GM18868 (cell line): ENCODE measurements around the gene YWHAB.
"Not testable (repeated sequence)": the region's sequence is repeated elsewhere in the genome, so short reads cannot be mapped to it uniquely, and the experiment has no call there.

Source experiments
- ATAC-seq: cut with Tn5 transposase; IDR thresholded peaks from one replicate; pipeline ENCODE4 v1.9.1; 2021; ENCODE audit warnings: mild to moderate bottlenecking, moderate library complexity; ENCODE audit not compliant: unreplicated experiment

YWHAB gene

GRCh38 chr20:44885392-44886265, at the start of gene YWHAB:
Gene YWHAB, plus strand, starts transcription at chr20:44885705. Its CDS starts 15,829 bp downstream, at chr20:44901534.
- ATAC-seq: peak; percentile 97

DNA sequence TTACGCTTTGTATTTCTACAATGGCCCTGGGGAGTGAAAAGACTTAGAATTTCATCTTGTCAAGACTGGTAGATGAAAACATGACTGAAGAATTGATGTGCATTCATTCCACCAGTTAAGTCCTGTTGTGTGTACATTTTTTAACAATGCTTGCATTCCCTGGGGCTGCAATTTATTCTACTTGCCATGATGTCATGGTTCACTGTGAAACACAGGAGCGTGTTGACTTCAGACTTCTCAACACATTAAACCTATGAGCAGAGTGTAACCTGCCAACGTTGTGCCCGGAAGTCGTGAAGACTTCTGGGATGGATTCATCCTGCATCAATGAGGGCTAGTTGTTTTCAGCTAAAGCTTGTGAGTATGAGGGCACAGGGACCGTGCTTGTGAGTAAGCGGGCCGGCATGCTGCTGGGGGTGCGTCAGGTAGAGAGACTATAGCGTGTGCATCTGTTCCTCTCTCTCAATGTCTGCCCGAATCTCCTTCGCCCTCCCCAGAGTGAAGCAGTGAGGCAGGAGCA, 48.8 kb upstream of the YWHAB start:
- no peak for ATAC-seq

DNA sequence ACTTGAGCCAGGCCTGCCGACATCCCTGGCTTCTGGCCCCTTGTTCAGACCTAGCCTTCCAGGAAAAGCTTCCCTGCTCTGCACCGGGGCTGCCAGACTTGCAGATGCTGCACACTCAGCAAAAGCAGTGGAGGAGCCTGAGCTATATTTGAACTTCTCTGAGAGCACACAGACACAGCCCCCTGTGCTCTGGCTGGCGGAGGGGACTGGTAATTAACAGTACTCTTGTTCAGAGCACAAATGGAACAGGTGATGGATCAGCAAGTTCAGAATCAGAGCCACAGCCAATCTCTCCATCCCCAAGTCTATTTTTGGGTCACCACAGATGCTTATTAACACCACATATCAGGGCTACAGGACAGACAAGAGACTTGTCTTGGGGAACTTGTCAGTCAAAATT, 47.6 kb upstream of the YWHAB start:
- ATAC-seq: no peak

DNA sequence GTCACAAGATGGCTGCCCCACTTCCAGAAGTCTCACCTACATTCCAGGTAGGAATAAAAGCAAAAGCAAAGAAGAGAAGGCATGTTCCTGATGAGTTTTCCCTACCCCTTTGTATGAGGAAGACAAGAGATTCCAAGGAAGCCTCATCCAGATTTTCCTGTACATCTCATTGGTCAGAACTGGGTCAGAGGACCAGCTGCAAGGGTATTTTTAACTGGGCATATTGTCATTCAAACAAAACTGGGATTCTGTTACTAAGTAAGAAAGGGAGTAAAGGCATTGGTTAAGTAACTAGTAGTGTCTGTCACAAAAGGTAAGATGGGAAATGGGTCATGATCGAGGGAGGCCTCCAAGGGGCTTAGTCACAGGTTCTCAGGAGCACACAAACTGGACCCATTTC, 47.0 kb upstream of the YWHAB start:
- no peak for ATAC-seq

- no peak for ATAC-seq
Measured at GRCh38 chr20:44839481-44839880, 46.0 kb upstream of the YWHAB start.

DNA sequence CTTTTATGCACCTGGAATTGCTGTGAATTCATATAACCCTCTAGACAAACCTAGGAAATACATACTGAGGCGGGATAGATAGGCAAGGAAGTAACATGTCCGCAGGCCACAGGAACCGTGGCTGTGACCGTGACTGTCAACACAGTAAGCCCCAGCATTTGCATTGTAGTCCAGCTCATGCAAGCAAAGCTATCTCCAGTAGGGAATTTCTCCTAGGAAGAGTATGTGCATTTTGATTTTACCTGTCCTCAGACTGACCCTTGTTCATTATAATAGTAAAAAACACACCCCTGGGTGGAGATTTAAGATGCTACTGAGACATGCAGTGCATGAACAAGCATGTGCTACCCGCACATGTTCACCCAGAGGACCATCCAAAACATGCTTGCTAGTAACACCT, 44.7 kb upstream of the YWHAB start:
- no peak for ATAC-seq

DNA sequence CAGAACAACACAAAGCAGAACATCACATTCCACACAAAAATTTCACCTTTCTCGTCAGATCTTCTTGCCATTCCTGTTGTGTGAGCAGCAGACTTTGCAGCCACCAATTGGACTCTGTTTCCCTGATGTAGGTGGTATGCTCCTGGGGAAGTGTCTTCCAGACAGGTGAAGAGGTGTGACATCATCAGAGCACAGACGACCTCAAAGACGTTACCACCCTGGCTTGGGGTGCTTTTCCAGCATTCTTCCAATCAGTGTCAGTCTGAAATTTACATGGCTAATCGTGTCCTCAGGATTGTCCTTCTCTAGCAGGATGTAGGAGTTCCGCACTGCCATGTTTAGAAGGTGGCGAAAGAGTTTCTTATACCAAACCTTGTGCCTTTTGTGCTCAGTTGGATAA, 43.5 kb upstream of the YWHAB start:
- no peak for ATAC-seq

DNA sequence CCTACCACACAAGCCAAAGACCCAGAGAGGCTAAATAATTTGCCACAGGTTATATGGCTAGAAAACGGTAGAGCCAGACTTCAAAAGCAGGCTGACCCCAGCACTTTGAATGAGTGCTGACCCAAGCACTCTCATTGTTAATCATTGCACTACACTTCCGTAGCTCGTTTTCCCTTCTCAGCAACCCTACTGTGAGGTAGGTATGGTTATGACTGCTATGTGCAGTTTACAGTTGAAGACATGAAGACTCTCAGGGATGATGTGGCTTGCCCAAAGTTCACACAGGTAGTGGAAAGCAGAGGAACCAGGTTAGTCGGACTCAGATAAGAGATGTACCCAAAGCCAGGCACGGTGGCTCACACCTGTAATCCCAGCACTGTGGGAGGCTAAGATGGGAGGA, 41.6 kb upstream of the YWHAB start:
- ATAC-seq: no peak

GRCh38 chr20:44848254-44849015, 37.1 kb upstream of the YWHAB start:
- ATAC-seq: no peak

DNA sequence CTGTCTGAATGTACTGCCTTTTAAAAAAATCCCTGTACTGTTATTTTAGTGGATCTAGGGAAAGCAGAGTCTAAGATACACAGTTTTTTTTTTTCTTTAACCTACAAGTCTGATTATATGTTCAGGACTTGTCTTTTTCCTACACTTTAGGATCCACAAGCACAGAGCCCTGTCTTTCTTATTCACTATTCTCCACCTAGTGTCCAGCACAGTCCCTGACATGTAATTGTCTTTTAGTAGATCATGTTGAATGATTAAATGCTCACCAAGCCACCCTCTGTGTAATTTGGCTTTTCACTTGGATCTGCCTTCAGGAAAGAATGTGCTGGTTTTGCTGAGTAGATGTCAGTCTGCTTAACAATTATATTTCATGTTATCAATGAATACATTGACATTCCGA, 35.8 kb upstream of the YWHAB start:
- no peak for ATAC-seq

- ATAC-seq: no peak
Measured at GRCh38 chr20:44850272-44850671, 35.2 kb upstream of the YWHAB start.

GRCh38 chr20:44850837-44851236, 34.7 kb upstream of the YWHAB start:
- ATAC-seq: no peak

DNA sequence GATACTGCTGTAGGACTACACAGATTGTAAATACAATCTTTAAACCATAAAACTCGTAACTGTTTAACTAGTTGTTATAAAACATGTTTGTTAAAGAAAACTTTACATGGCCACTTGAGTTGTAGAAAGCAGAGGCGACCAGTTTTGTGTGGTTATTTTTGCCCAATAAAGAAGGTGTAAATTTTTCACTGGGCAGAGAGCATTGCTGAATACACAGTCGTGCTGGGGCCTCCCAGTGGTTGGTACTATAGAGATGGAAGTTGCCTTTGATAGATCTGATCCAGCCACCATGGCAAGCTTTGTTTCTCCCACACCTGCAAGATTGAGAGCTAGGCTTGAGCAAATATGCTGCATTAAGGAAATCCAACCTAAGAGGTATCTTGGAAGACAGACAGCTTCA, 34.0 kb upstream of the YWHAB start:
- ATAC-seq: no peak

DNA sequence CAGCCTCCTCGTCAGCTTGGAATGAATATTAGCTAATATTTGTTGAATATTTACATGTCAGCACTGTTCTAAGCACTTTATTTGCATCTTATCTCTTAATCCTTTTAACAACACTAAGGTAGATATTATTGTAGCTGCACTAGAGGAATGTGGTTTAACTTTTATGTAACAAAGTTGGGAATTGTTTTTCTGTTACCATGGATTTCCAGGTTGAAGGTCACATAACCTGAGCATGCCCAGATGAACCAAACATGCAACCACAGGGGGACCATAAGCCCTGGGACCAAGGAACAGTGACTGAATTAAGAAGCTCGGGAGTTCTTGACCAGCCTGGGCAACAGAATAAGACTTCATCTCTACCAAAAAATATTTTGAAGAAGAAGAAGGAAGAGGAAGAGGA, 29.1 kb upstream of the YWHAB start:
- ATAC-seq: no peak

- ATAC-seq: no peak
Measured at GRCh38 chr20:44856856-44857448, 28.6 kb upstream of the YWHAB start.

DNA sequence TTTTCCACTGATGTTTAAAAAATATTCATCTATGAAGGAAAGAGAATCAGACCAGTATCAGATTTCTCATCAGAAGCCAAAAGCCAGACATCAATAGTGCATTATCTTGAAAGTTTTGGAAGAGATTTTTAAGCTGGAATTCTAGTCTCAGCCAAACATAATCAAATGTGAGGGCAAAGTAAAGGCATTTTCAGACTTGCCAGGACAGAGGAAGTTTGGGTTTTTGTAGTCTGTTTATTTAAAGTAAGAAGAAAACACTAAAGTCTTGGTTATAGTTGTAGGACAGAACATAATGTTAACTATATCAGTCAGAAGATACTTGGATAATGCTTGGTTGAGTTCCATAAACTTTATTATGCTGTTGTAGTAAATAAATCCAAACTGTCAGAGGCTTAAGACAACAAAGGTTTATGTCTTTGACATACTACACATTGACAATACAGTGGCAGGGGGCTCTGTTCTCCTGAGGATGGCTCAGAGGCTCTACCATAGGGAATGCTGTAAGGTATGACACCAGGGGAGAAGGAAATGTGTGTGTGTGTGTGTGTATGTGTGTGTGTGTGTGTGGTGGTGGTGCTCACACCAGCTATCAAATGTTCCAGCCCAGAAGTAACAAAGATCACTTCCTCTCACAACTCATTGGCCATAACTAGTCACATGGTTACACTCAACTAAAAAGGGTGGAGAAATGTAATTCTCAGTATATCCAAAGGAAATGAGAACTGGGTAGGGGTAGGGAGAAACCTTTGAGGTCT, 26.7 kb upstream of the YWHAB start:
- no peak for ATAC-seq

DNA sequence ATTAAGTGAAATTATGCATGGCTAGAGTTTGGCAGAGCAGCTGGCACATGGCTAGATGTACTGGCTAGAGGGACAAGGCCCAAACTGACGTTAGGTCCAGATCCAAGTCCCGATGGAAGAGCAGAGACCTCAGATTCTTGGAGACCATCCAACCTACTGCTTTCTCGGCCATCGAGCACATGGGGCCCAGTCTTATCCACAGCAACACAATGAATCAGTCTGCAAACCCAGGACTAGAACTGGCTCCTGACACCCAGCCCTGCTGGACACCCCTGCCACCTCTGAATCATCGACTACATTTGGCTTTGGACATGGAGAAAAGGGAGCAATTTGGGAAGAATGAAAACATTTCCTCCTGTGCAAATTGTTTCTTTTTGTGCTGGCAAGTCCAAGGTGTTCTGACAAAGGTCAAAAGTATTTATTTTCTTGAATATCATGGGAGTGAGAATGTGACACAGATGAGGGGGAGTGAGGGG, 23.9 kb upstream of the YWHAB start:
- ATAC-seq: no peak

DNA sequence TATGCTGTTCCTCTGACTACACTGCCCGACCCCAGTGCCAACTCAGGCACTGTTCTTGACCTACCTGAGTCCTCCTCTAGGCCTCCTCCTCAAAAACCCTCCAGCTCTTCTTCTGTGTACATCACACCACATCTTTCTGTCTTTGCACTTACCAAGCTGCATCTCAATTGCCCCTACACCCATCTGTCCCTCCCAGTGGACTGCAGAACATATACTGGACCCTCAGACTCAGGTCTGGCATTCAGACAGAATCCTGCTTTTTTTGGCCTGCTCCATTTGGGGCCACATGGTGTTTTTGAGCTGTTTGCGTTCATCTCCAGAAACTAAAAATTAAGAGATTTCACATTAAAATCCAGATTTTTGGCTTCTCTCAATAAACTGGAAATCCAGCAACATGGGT, 23.2 kb upstream of the YWHAB start:
- no peak for ATAC-seq

DNA sequence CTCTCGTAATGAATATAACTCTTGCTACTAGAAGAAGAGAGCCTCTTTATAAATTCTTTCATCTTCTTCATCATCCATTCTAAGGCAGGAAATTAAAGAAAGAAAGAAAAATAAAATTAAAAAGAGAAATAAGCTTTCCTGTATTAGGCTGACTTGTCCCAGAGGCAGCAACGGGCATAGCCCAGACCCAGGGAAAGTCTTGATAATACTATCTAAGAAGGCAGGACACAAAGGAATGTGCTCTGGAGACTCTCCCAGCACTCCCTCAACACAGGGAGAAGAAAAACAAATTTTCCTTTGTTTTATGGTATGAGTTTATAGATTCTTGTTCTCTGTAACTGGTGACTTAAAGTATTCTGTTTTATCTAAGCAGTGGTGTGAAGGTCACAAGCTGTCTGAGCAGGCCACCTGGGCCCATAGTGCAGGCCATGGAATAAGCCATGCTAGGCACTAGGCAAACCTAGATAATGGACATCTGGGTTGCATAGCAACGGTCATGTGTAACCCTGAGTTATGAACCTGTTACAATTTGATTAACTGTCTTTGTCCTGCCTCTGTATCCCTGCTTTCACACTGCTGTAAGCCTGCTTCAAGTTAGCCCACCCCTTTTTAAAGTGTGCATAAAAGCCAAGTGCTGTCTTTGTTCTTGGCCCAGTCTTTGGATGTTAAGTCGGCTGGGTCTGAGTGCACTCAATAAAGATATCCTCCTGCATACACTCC, 22.0 kb upstream of the YWHAB start:
- ATAC-seq: not testable (repeated sequence)

- ATAC-seq: not testable (repeated sequence)
Measured at GRCh38 chr20:44864493-44864892, 21.0 kb upstream of the YWHAB start.
